GM18505 (cell line): ENCODE data around the gene PRSS38.

Experiments used
- ATAC-seq: cut with Tn5 transposase; IDR thresholded peaks from one replicate; pipeline ENCODE4 v1.9.1; 2021; ENCODE audit not compliant: unreplicated experiment
- POLR2A ChIP-seq: IDR thresholded peaks from 4 replicates; pipeline ENCODE4 v1.6.1; 2011; ENCODE audit warnings: borderline replicate concordance; ENCODE audit not compliant: insufficient read depth, insufficient read length; ENCODE audit errors: extremely low read depth

PRSS38 gene

DNA sequence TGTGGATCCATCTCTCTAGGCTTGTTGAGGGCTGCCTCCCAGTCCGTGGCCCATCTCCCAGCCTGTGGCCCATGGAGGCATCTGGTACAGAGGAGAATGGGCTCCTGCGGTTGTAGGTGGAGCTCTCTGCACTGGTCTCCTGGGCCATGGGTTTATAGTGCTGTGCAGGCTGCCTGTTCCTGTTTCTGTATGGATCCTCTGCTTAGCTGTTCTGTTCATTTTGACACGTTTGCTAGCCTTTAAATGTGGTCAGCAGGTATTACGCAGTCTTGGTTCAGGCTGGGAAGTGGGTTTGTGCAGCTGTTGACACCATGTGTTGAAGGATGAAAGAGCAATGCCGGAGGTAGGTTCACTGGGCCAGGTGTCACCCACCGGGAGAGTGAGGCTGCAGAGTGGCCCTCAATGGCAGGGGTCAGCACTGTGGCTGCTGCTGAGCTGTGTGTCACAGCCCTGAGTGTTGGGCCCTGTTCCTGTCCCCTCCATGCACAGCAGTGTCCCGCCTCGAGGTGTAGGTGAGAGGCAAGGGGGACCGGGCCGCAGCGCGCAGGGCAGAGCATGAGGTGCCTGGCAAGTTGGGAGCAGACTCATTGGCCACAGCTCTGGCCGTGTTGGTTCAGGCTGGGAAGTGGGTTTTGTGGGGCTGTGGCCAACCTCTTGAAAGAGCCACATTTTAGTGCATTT is 41.3 kb upstream of the PRSS38 start:
- no peak for TF ChIP-seq POLR2A
- ATAC-seq = no peak

DNA sequence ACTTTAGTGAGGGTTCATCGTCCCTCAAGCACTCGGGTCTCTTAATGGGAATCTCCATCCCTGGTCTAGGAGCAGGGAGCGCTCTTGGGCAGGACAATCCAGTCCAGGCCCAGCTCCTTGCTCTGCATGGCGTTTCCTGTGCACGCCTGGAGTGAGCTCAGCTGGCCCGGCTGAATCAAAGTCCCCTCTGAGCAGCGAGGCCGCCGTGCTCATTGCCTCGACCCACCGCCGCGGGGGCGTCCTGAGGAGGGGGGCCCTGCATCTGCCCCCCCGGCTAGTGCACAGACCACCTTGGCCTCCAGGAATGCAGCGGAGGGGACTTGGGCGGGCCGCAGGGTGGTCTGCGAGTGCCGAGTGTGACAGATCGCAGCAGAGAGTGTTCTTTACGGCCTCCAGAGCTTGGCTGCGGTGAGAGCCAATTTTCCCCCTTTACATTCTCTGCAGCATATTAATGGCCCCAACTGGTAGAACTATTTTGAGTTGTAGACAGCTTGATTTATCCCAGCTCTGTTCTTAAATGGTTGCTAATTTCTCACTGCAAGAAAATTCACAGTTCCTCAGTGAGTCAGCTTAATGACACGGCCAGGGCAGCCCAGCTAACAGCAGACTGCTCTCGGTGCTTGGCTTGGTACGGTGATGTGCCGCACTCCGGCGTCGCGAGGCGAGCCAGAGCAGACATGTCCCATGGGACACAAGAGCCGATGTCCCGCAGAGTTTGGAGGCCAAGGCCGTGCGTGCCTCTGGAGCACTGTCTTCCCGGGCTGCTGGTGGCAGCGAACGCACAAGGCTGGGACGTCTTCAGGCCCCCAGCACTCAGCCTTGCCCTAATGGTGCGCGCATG is 40.4 kb upstream of the PRSS38 start:
- no peak for TF ChIP-seq POLR2A
- no peak for ATAC-seq

DNA sequence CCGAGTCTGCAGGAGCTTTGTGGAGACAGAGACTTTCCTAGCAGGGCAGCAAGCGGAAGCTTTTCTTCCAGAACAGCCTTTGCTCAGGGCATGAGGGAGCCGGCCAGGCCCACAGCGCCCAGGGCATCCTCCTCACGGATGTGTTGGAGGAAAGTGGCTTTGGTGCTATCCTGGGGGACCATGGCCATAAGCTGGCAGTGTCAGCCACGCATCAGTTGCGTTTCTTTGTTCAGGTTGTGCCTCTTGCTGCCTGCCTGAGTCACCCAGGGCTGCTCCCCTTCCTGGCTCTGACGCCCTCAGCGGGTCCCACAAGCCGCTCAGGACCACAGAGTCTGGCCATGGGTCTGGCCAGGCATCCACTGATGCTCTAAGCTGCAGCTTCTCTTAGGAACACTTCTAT is 39.6 kb upstream of the PRSS38 start:
- no peak for ATAC-seq

DNA sequence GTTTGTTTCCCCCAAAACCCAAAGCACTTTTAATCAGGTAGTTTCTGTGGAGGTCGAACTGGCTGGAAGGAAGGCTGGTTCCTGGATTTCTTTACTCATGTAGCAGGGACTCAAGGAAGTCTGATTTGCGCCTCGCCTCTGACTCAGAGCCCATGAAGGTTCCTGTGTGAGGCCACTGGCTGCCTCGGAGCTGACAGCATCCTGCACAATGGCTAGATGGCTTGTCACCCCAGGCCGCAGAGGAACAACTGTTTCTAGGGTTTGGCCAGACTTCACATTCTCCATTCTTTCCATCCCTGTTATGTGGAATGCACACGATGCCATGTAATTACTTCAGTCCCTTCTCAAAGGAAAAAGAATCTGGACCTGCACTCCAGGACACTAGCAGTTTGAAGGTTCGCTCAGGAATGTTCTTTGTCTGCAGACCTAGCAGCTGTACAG is 39.1 kb upstream of the PRSS38 start:
- ATAC-seq = no peak
- TF ChIP-seq POLR2A = no peak

More for the DNA sequence above, 39.6 kb upstream of the PRSS38 start:
- TF ChIP-seq POLR2A = no peak

DNA sequence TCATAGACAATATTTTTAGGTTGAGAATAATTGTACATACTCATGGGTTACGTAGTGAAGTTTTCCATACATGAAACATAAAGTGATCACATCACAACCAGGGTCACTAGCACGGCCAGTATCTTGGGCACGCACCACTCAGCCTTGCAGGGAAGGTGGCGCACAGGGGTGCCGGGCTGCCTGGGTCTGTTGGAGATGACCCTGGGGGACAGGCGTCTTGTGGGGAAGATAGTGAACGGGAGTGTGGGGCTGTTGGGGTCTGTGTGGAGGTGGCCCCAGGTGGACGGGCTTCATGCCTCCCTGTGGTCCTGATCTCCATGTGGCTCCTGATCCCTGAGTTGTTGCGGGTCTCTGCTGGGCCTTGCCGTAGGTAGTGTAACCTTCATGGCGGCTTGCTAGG is 38.3 kb upstream of the PRSS38 start:
- ATAC-seq = no peak
- no peak for TF ChIP-seq POLR2A

- no peak for TF ChIP-seq POLR2A
- no peak for ATAC-seq
Measured at GRCh38 chr1:227777646-227778045, 37.8 kb upstream of the PRSS38 start.

- ATAC-seq = no peak
- TF ChIP-seq POLR2A = no peak
Measured at GRCh38 chr1:227778401-227778947, 37.0 kb upstream of the PRSS38 start.

GRCh38 chr1:227779021-227779441 is 36.4 kb upstream of the PRSS38 start:
- ATAC-seq = no peak
- TF ChIP-seq POLR2A = no peak

GRCh38 chr1:227779685-227780084 is 35.8 kb upstream of the PRSS38 start:
- no peak for ATAC-seq
- no peak for TF ChIP-seq POLR2A

GRCh38 chr1:227780101-227781044 is 35.1 kb upstream of the PRSS38 start:
- no peak for ATAC-seq
- TF ChIP-seq POLR2A = no peak

GRCh38 chr1:227781314-227781930 is 34.1 kb upstream of the PRSS38 start:
- TF ChIP-seq POLR2A = no peak
- ATAC-seq = no peak

GRCh38 chr1:227782226-227782625 is 33.2 kb upstream of the PRSS38 start:
- ATAC-seq = no peak
- no peak for TF ChIP-seq POLR2A

GRCh38 chr1:227785094-227785804 is 30.2 kb upstream of the PRSS38 start:
- ATAC-seq = no peak
- no peak for TF ChIP-seq POLR2A
